ENCODE data around the gene IRF1.

DNA sequence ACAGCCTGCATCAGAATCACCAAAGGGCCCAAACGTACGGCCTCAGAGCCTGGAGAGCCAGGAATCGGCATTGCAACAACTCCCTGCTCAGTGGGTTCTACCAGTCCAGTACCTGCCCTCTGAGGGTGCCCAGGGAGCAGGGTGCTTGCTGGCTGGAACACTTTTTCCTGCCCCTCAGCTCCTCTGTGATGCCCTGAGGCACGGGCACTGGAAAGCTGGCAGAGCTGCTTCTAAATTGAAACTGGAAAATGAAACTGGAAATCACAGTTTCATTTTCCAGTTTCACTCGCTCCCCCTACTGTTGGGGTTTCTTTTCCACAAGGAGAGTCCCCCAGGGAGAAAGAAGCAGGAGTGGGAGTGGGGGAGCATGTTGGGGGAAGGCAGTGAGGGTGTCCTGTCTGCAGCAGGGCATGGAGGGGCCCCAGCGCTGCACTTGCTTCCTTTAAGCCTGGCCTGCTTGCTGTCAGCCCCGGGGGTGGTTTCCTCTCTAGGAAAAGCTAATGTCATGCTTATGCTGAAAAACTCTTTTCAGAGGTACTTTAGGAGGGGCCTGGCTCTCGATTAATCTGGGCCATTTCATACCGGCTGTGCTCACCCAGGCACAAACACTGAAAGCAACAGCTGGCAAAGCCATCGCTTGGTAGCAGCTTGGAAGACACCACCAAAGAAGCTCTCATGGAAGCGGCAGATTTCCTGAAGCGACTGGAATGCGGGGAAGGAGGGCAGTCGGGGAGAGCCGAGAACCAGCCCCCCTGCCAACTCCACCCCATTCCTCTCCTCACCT lies 26.2 kb downstream of the IRF1 start:
- TF ChIP-seq, protein P1, sequence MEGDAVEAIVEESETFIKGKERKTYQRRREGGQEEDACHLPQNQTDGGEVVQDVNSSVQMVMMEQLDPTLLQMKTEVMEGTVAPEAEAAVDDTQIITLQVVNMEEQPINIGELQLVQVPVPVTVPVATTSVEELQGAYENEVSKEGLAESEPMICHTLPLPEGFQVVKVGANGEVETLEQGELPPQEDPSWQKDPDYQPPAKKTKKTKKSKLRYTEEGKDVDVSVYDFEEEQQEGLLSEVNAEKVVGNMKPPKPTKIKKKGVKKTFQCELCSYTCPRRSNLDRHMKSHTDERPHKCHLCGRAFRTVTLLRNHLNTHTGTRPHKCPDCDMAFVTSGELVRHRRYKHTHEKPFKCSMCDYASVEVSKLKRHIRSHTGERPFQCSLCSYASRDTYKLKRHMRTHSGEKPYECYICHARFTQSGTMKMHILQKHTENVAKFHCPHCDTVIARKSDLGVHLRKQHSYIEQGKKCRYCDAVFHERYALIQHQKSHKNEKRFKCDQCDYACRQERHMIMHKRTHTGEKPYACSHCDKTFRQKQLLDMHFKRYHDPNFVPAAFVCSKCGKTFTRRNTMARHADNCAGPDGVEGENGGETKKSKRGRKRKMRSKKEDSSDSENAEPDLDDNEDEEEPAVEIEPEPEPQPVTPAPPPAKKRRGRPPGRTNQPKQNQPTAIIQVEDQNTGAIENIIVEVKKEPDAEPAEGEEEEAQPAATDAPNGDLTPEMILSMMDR (IDR thresholded peaks at IDR 0.05), result peak in 3 of 6 experiments; percentile 8 to 34 (median 19)
- no peak for TF ChIP-seq POLR2A (IDR thresholded peaks at IDR 0.05)

Measured in esophagus squamous epithelium (tissue), 4 donors.